SK-N-MC (cell line): ENCODE data around the gene CEP104.

Experiments used
- DNase-seq: peaks from one replicate; pipeline ENCODE4 v3.0.0-alpha.2; 2011; ENCODE audit warnings: low read depth, low spot score
- H3K27ac ChIP-seq: fragments of 200-600 bp; sonication (generic); 2 replicates; pipeline ENCODE4 v1.5.1; 2016; ENCODE audit warnings: mixed run types
- H3K36me3 ChIP-seq: fragments of 200-600 bp; sonication (generic); 2 replicates; pipeline ENCODE4 v1.6.1; 2017; ENCODE audit warnings: antibody characterized with exemption, low read length, mixed read lengths; ENCODE audit not compliant: insufficient read depth
- H3K4me3 ChIP-seq: fragments of 200-600 bp; sonication (generic); 2 replicates; pipeline ENCODE4 v1.5.1; 2016
- H3K9ac ChIP-seq: fragments of 200-600 bp; sonication (generic); 2 replicates; pipeline ENCODE4 v1.8.0; 2017; ENCODE audit warnings: mixed run types, mixed read lengths; ENCODE audit not compliant: insufficient read length
- H3K9me3 ChIP-seq: fragments of 200-600 bp; sonication (generic); 2 replicates; pipeline ENCODE4 v1.6.1; 2017; ENCODE audit warnings: low read depth, mild to moderate bottlenecking, antibody characterized with exemption, low read length, moderate library complexity, mixed read lengths
- EZH2 ChIP-seq: fragments of 200-600 bp; sonication (generic); IDR thresholded peaks from one replicate; pipeline ENCODE4 v1.6.1; 2017; ENCODE audit warnings: antibody characterized with exemption
- FOXP2 ChIP-seq: optimal IDR thresholded peaks from 2 replicates; pipeline ENCODE3; 2011; ENCODE audit warnings: mild to moderate bottlenecking, moderate library complexity; ENCODE audit not compliant: insufficient read depth; ENCODE audit errors: extremely low read length, control extremely low read depth
- POLR2AphosphoS5 ChIP-seq: IDR thresholded peaks from 2 replicates; pipeline ENCODE4 v1.6.1; 2012; ENCODE audit warnings: mild to moderate bottlenecking, low read depth, low read length, borderline replicate concordance

The CEP104 gene

GRCh38 chr1:3763351-3764125 lies 93.5 kb downstream of the CEP104 start:
- no peak for DNase-seq
- TF ChIP-seq EZH2 (no peak), POLR2AphosphoS5 (no peak)
- H3K36me3 ChIP-seq = no peaks in the 10 kb centered on the region
- no peaks in the 10 kb centered on the region for H3K9me3 ChIP-seq
- H3K27ac ChIP-seq = no peak overlapping the region
- no peak overlapping the region for H3K4me3 ChIP-seq
- H3K9ac ChIP-seq = no peak overlapping the region

DNA sequence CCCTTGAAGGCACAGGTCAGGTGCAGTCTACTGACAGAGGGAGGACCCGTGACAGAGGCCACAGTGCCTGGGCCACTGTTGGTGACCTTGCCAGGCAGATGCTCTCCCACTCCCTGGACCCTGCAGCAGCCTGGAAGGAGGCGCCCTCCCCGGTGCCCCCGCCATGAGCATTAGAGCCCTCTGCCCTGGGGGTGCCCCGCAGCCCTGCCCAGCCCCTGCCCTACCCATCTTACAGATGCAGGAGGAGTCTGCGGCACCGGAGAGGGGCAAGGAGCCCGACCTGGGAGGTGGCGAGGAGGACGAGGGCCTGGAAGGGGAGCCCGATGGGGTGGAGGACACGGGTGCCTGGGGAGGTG lies 94.2 kb downstream of the CEP104 start:
- Histone ChIP-seq H3K27ac (no peak overlapping the region), H3K9ac (no peak overlapping the region), H3K36me3 (no peaks in the 10 kb centered on the region), H3K4me3 (no peak overlapping the region), H3K9me3 (no peaks in the 10 kb centered on the region)
- no peak for TF ChIP-seq FOXP2
- no peak for TF ChIP-seq POLR2AphosphoS5
- TF ChIP-seq EZH2 = no peak
- no peak for DNase-seq

GRCh38 chr1:3762151-3762872 lies 94.7 kb downstream of the CEP104 start:
- H3K27ac ChIP-seq = no peak overlapping the region
- TF ChIP-seq POLR2AphosphoS5 = no peak
- no peak for TF ChIP-seq FOXP2
- no peak for TF ChIP-seq EZH2
- no peak for DNase-seq
- H3K9ac ChIP-seq = no peak overlapping the region
- no peak overlapping the region for H3K4me3 ChIP-seq
- no peaks in the 10 kb centered on the region for H3K36me3 ChIP-seq
- no peaks in the 10 kb centered on the region for H3K9me3 ChIP-seq
